T-helper 22 cell (primary cell): ENCODE data around the gene TRIM34.
"Not testable (repeated sequence)": the region's sequence is repeated elsewhere in the genome, so short reads cannot be mapped to it uniquely, and the experiment has no call there.

Experiments used
- DNase-seq: peaks from one replicate; pipeline ENCODE4 v3.0.0-alpha.2; 2020; ENCODE audit warnings: low read depth

TRIM34 gene

DNA sequence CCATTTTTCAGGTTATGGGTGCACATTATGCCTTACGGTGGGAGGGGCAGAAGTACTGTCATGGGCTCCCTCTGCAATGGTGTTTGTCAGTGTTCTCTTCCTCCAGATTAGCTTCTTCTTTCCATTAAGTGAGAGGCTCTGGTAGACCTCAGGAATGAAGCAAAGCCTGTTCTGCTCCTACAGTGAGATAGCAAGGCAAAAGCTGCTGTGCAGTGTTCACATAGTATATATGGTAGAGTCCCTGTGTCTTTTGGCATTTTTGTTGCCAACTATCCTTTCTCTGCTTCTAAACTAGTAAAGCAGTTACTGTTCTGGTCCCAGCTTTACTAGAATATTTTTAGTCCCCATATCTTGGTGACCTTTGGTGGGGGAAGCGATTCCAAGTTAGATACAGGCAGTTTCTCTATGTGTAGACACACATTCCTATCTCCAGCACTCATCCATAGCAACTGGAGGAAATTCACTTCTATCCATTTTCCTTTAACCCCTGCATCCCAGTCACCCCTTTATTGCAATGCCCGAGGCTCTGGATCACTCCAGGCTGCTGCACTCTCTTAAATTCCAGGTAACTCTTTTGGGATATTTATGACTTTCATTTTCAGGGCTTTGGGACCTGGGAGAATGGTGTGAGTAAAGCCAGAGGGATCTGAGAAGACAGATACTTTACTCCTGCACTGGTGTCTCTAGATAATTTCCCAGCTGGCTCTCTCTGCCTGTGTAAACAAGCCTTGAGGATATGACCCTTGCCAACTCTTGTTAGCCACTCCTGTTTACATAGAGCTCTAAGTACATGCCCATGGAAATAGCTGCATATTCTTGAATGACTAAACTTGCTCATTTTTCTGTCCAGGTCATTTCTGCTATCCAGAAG lies 3.9 kb upstream of the TRIM34 start:
- DNase-seq: no peak

DNA sequence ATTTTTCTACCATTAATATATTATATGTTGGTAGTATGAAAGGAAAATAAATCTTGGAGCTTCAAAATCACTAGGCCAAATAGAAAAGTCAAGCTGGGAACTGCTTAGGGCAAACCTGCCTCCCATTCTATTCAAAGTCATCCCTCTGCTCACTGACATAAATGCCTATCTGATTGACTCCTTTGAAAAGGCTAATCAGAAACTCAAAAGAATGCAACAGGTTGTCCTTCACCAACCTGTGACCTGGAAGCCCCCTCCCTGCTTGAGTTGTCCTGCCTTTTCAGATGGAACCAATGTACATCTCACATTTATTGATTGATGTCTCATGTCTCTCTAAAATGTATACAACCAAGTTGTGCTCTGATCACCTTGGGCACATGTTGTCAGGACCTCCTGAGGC lies 3.2 kb upstream of the TRIM34 start:
- no peak for DNase-seq

DNA sequence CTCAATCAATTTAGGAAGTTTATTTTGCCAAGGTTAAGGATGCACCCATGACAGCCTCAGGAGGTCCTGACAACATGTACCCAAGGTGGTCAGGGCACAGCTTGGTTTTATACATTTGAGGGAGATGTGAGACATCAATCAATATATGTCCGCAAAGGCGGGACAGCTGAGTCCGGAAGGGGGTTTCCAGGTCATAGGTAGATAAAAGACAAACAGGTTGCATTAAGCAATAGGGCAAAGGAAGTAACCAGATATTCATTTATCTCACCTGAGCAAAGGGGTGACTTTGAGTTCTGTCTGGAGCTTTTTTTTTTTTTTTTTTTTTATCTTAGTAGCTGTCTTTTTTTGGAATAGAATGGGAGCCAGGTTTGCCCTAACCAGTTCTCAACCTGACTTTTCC lies 2.0 kb upstream of the TRIM34 start:
- no peak for DNase-seq

- no peak for DNase-seq
These were observed 480 bp downstream of the TRIM34 start for GRCh38 chr11:5625281-5625680.

GRCh38 chr11:5626196-5626595 lies 1.4 kb downstream of the TRIM34 start:
- no peak for DNase-seq

DNA sequence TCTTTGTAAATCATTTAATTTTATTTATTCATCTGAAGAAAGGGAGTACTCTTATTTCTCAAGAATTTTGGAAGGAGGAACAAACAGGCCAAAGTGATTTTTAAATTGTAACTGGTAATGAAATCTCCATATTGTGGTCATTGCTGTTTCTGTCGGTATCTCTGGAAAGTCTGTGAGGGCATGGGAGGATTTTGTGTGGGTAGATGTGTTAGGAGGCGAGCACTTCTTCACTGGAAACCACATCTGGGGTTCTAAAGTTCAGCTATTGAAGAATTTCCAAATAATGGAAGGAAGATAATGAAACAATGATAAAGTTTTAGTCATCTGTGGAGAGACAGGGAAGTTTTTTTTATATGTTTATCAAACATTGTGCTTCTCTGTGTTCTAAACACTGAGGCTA lies 6.6 kb downstream of the TRIM34 start:
- no peak for DNase-seq

DNA sequence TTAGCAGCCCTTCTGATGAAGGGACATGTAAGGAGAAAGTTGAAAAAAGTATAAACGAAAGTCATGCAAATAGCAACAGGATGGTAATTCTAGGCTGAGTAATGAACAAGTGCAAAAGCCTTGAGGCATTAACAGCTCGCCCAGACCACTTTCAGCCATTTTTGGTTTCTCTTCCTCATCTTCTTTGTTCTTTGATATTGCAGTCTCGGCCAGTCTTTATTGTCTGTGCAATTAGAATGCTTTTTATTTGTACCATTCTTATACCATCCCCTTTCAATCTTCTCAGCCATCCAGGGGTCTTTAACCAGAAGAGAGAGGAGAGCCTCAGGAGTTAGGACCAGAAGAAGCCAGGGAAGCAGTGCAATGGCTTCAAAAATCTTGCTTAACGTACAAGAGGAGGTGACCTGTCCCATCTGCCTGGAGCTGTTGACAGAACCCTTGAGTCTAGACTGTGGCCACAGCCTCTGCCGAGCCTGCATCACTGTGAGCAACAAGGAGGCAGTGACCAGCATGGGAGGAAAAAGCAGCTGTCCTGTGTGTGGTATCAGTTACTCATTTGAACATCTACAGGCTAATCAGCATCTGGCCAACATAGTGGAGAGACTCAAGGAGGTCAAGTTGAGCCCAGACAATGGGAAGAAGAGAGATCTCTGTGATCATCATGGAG lies 7.3 kb downstream of the TRIM34 start:
- DNase-seq: no peak

DNA sequence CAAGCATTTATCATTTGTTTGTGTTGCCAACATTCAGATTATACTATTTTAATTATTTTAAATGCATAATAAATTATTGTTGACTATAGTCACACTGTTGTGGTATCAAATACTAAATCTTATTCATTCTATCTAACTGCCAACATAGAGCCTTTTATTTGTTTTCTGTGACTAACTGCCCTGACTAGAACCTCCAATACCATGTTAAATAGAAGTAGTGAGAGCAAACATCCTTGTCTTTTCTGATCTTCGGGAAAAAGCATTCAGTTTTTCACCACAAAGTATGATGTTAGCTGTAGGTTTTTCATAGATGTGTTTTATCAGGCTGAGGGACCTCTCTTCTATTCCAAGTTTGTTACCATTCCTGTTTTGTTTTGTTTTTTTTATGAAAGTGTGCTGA lies 15.2 kb downstream of the TRIM34 start:
- no peak for DNase-seq

DNA sequence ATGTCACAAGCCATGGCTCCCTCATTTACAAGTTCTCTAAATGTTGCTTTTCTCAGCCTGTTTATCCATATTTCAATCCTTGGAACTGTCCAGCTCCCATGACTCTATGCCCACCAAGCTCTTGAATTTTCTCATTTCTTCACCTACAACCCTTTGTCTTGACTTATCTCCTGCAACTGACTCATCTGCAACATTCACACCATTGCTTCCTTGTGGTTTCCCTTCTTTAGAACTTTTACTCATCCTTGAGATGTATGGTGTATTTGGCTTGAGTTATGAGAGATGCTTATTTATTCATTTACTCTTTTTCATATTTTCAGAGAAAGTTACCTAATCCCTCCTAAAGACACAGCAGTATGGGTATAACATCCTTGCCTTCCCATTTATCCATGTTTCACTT lies 18.8 kb downstream of the TRIM34 start:
- no peak for DNase-seq

DNA sequence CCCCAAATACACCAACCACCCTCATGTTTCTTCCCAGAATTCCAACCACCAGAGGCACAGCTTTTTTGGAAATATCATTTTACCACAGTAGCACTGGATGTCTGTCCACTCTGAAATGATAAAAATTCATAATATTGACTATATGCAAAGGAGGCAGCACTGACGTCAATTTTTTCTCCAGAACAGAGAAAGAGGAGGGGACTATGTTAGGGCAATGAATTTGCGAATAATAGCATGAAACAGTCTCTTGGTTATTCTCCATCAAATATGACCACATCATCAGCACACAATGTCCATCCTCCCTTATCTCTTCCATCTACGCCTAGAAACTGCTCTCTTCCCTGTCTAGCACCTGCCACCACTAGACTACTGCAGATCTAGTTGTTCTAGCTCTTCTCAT lies 21.3 kb downstream of the TRIM34 start:
- no peak for DNase-seq

GRCh38 chr11:5655474-5655873 lies 30.7 kb downstream of the TRIM34 start:
- no peak for DNase-seq

DNA sequence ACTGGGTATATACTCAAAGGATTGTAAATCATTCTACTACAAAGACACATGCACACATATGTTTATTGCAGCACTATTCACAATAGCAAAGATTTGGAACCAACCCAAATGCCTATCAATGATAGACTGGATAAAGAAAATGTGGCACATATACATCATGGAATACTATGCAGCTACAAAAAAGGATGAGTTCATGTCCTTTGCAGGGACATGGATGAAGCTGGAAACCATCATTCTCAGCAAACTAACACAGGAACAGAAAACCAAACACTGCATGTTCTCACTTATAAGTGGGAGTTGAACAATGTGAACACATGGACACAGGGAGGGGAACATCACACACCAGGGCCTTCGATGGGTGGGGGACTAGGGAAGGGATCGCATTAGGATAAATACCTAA lies 32.2 kb downstream of the TRIM34 start:
- not testable (repeated sequence) for DNase-seq

DNA sequence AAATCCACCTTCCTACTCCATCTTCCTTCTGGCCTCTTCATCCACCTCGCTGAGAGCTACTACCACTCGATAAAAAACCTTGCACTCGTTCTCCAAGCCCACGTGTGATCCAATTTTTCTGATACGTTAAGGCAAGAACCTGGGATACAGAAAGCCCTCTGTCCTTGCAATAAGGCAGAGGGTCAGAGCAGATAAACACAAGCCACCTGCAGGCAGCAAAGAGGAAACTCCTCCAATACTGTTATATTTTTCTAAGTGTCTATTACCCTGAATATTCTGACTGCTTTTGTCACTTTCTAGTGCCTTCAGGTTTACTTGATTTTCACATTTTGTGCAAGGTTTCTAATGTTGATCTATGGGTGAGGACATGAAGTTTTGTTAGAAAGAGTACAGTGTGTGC lies 33.5 kb downstream of the TRIM34 start:
- DNase-seq: no peak

DNA sequence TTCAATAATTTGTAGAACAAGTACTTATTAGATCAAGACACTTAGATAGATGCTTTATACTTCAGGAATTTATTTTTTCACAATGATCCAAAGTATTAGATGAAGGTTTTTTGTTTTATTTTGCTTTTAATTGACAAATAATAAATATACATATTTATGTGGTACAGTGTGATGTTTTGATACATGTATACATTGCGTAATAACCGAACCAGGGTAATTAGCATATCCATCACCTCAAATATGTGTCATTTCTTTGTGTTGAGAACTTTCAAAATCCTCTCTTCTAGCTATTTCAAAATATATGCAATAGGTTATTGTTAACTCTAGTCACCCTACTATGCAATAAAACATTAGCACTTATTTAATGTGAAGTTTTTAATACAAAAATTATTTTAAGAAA lies 38.7 kb downstream of the TRIM34 start:
- DNase-seq: no peak

- DNase-seq: no peak
These were observed 40.3 kb downstream of the TRIM34 start for GRCh38 chr11:5665051-5665570.

- no peak for DNase-seq
These were observed 41.1 kb downstream of the TRIM34 start for GRCh38 chr11:5665746-5666401.

GRCh38 chr11:5666402-5666793 lies 41.6 kb downstream of the TRIM34 start:
- no peak for DNase-seq

GRCh38 chr11:5671831-5672230 lies 47.0 kb downstream of the TRIM34 start:
- DNase-seq: no peak

GRCh38 chr11:5674391-5674790 lies 49.6 kb downstream of the TRIM34 start:
- no peak for DNase-seq

DNA sequence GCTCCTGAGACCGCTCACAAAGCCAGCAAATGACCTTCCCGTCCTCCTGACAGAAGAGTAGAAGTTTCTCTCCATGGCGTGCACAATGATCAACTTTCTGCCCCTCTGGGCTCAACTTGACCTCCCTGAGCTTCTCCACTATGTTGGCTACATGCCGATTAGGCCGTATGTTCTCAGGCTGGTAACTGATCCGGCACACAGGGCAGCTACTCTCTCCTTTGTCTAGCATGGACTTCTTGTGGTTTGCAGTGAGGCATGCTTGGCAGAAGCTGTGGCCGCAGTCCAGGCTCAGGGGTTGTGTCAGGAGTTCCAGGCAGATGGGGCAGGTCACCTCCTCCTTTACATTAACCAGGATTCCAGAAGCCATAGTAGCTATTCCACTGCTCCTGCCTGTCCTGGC lies 55.0 kb downstream of the TRIM34 start:
- DNase-seq: no peak

DNA sequence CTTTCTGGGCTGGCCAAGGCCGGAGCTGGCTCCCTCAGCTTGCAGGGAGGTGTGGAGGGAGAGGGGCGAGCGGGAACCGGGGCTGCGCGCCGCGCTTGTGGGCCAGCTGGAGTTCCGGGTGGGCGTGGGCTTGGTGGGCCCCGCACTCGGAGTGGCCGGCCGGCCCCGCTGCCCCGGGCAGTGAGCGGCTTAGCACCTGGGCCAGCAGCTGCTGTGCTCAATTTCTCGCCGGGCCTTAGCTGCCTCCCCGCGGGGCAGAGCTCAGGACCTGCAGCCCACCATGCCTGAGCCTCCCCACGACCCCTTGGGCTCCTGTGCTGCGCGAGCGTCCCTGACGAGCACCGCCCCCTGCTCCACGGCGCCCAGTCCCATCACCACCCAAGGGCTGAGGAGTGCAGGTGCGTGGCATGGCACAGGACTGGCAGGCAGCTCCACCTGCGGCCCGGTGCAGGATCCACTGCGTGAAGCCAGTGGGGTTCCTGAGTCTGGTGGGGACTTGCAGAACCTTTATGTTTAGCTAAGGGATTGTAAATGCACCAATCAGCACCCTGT lies 58.2 kb downstream of the TRIM34 start:
- not testable (repeated sequence) for DNase-seq

DNA sequence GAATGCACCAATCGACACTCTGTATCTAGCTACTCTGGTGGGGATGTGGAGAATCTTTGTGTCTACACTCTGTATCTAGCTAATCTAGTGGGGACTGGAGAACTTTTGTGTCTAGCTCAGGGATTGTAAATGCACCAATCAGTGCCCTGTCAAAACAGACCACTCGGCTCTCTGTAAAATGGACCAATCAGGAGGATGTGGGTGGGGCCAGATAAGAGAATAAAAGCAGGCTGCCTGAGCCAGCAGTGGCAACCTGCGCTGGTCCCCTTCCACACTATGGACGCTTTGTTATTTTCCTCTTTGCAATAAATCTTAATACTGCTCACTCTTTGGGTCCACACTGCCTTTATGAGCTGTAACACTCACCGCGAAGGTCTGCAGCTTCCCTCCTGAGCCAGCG lies 58.8 kb downstream of the TRIM34 start:
- DNase-seq: not testable (repeated sequence)
